NCI-H1436 treated with DMSO at 0.1 percent for 48 hours (cell line): ENCODE measurements around the gene SNAPC3.
A peak's percentile ranks its signal among the peaks of the same experiment; 100 is the strongest.

ENCODE experiments used
- DNase-seq: peaks from one replicate; lab custom pipeline; 2025; lab: John Stamatoyannopoulos, UW

Gene SNAPC3

DNA sequence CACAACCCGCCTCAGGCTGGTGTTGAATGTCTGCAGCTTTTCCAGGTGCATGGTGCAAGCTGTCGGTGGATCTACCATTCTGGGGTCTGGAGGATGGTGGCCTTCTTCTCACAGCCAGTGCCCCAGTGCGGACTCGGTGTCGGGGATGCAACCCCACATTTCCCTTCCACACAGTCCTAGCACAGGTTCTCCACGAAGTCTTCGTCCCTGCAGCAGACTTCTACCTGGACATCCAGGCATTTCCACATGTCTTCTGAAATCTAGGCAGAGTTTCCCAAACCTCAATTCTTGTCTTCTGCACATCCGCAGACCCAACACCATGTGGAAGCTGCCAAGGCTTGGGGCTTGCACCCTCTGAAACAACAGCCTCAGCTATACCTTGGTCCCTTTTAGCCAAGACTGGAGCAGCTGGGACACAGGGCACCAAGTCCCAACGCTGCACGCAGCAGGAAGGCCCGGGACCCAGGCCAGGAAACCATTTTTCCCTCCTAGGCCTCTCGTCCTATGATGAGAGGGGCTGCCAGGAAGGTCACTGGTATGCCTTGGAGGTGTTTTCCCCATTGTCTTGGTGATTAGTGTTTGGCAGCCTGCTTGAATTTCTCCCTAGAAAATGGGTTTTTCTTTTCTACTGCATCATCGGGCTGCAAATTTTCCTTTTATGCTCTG is 69.9 kb downstream of the SNAPC3 start:
- DNase-seq: no peak

GRCh38 chr9:15498246-15498995 is 75.7 kb downstream of the SNAPC3 start:
- no peak for DNase-seq

GRCh38 chr9:15499139-15499538 is 76.5 kb downstream of the SNAPC3 start:
- no peak for DNase-seq

- DNase-seq: no peak
Observed at GRCh38 chr9:15501179-15501578, 78.5 kb downstream of the SNAPC3 start.

GRCh38 chr9:15501803-15502202 is 79.1 kb downstream of the SNAPC3 start:
- no peak for DNase-seq

DNA sequence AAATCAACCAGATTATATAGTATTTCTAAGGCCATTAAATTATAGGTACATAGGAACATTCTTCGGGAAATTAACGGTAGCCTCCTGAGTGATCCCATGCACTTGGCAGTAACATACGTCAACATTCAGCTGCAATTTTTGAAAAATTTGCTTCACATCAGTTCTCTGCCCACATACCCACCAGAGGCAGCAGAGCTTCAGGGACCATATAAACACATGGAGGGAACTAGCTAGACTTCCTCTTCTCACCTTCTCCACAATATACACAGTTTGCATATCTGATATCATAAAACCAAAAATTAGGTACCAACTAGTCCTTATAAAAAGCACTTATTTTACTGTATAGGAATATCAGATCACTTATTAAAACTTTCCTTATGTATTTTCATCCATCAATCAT is 83.2 kb downstream of the SNAPC3 start:
- DNase-seq: no peak

- DNase-seq: no peak
Observed at GRCh38 chr9:15509931-15510788, 87.5 kb downstream of the SNAPC3 start.

GRCh38 chr9:15510789-15511575 is 88.3 kb downstream of the SNAPC3 start, which contains the start of gene PSIP1:
PSIP1 (minus strand) TSS chr9:15510970; CDS start chr9:15510188, 782 bp downstream.
- DNase-seq: peak; percentile 64
